Endothelial cell of umbilical vein (primary cell): ENCODE measurements around the gene SMG9. TPM values are rescaled to one million over a fixed set of nuclear protein-coding genes. Genes with fewer than 3 reads are reported as not detected.

Experiments
- BruUV-seq: library from RNA; stranded (reverse); fragments of 400-500 nt; replicated peaks from 2 replicates; lab custom pipeline; 2021; lab: Mats Ljungman, UMichigan
- CTCF ChIA-PET: fragments of 300-600, 350-600 bp; sonication (Branson Sonifier 250); formaldehyde crosslinking; loops from one replicate; lab custom pipeline; 2021; ENCODE audit warnings: antibody characterized with exemption, inconsistent platforms; lab: Charles Lee
- POLR2A ChIA-PET: fragments of 300-600, 350-600 bp; sonication (Branson Sonifier 250); formaldehyde crosslinking; loops from one replicate; lab custom pipeline; 2021; ENCODE audit warnings: antibody characterized with exemption, inconsistent platforms; lab: Charles Lee
- DNase-seq: peaks from one replicate; pipeline ENCODE4 v3.0.0-alpha.2; 2011; ENCODE audit warnings: low read depth, low spot score
- FAIRE-seq: peaks from 2 replicates; lab custom pipeline; 2011; peaks lifted over from hg19 to GRCh38; lab: Jason Lieb, UNC
- H2AFZ ChIP-seq: 2 replicates; pipeline ENCODE4 v1.6.0; 2012; ENCODE audit warnings: low read depth, low read length, control low read depth, inconsistent platforms
- H3K27ac ChIP-seq: 2 replicates; pipeline ENCODE4 v1.5.1; 2011; ENCODE audit warnings: low read depth, mild to moderate bottlenecking, control low read depth, low read length, moderate library complexity; ENCODE audit not compliant: insufficient read depth
- H3K27me3 ChIP-seq, 2 experiments: 2 replicates each; pipeline versions ENCODE4 v1.6.0 to v1.6.1; 2011; ENCODE audit warnings: low read length in 2 of 2, mixed read lengths in 1 of 2; ENCODE audit not compliant: control insufficient read depth in 2 of 2, insufficient read depth in 2 of 2
- H3K36me3 ChIP-seq, 2 experiments: 2 replicates in 1 of 2; 3 replicates in 1 of 2; pipeline ENCODE4 v1.5.1; 2011; ENCODE audit warnings: low read length in 2 of 2, mild to moderate bottlenecking in 1 of 2, moderate library complexity in 1 of 2; ENCODE audit not compliant: control insufficient read depth in 2 of 2, insufficient read depth in 2 of 2; ENCODE audit errors: extremely low read depth in 1 of 2
- H3K4me1 ChIP-seq: 3 replicates; pipeline ENCODE4 v1.5.1; 2011; ENCODE audit warnings: mild to moderate bottlenecking, low read length; ENCODE audit not compliant: control insufficient read depth, insufficient read depth; ENCODE audit errors: extremely low read depth
- H3K4me2 ChIP-seq: 2 replicates; pipeline ENCODE4 v1.6.1; 2011; ENCODE audit warnings: low read length, control low read depth, mixed read lengths; ENCODE audit not compliant: insufficient read depth
- H3K4me3 ChIP-seq, 3 experiments: fragments of 200-600 bp in 1 of 3; sonication (generic), shearing (Covaris generic) in 1 of 3; replicated peaks in 1 of 3; 2 replicates each; pipeline ENCODE4 v1.5.1; 2011 to 2016; ENCODE audit warnings: control low read depth in 3 of 3, low read length in 3 of 3, mild to moderate bottlenecking in 2 of 3, inconsistent platforms in 1 of 3, low read depth in 1 of 3, moderate library complexity in 1 of 3; ENCODE audit not compliant: insufficient read depth in 1 of 3
- H3K79me2 ChIP-seq: 2 replicates; pipeline ENCODE4 v1.6.0; 2012; ENCODE audit warnings: low read length, inconsistent platforms; ENCODE audit not compliant: control insufficient read depth, insufficient read depth
- H3K9ac ChIP-seq: replicated peaks from 2 replicates; pipeline ENCODE3; 2011; ENCODE audit warnings: low read length, control low read depth; ENCODE audit not compliant: insufficient read depth; ENCODE audit errors: extremely low read depth
- H3K9me1 ChIP-seq: replicated peaks from 3 replicates; pipeline ENCODE4 v1.6.0; 2011; ENCODE audit warnings: mild to moderate bottlenecking, low read length; ENCODE audit not compliant: control insufficient read depth, insufficient read depth; ENCODE audit errors: extremely low read depth
- H3K9me3 ChIP-seq: replicated peaks from 2 replicates; pipeline ENCODE4 v1.5.1; 2012; ENCODE audit warnings: low read length, inconsistent platforms; ENCODE audit not compliant: control insufficient read depth, insufficient read depth
- H4K20me1 ChIP-seq: replicated peaks from 2 replicates; pipeline ENCODE3; 2011; ENCODE audit warnings: mild to moderate bottlenecking, low read length; ENCODE audit not compliant: control insufficient read depth, insufficient read depth; ENCODE audit errors: extremely low read depth
- CTCF ChIP-seq, 2 donors: IDR thresholded peaks; 1 replicate in 1 of 2; 2 replicates in 1 of 2; pipeline ENCODE4 v1.5.1; 2011; ENCODE audit warnings: low read length in 2 of 2, mild to moderate bottlenecking in 2 of 2, moderate library complexity in 2 of 2, control low read depth in 1 of 2, inconsistent platforms in 1 of 2, low read depth in 1 of 2; ENCODE audit not compliant: insufficient read depth in 1 of 2; ENCODE audit errors: extremely low read depth in 1 of 2
- EZH2 ChIP-seq: IDR thresholded peaks from 2 replicates; pipeline ENCODE4 v1.6.1; 2012; ENCODE audit warnings: borderline replicate concordance, low read depth, mild to moderate bottlenecking, moderate library complexity, low read length, inconsistent platforms; ENCODE audit not compliant: severe bottlenecking
- FOS ChIP-seq: IDR thresholded peaks from 2 replicates; pipeline ENCODE4 v1.6.1; 2011; ENCODE audit warnings: mild to moderate bottlenecking, low read length, moderate library complexity, borderline replicate concordance; ENCODE audit not compliant: insufficient read depth
- GATA2 ChIP-seq: IDR thresholded peaks from 2 replicates; pipeline ENCODE4 v1.7.0; 2011; ENCODE audit warnings: low read depth, mild to moderate bottlenecking, moderate library complexity, mixed read lengths, low read length; ENCODE audit not compliant: insufficient read length, insufficient read depth
- JUN ChIP-seq: IDR thresholded peaks from 2 replicates; pipeline ENCODE4 v1.6.1; 2011; ENCODE audit warnings: borderline replicate concordance, low read depth; ENCODE audit not compliant: insufficient read length, insufficient read depth
- MAX ChIP-seq: IDR thresholded peaks from 2 replicates; pipeline ENCODE4 v1.6.1; 2011; ENCODE audit not compliant: insufficient read depth, insufficient read length
- MYC ChIP-seq: IDR thresholded peaks from one replicate; pipeline ENCODE4 v1.6.1; 2011; ENCODE audit warnings: mild to moderate bottlenecking, low read depth, low read length
- POLR2A ChIP-seq: IDR thresholded peaks from 2 replicates; pipeline ENCODE4 v1.6.1; 2012; ENCODE audit warnings: low read depth, mild to moderate bottlenecking, control low read depth, low read length
- POLR2AphosphoS5 ChIP-seq: IDR thresholded peaks from 2 replicates; pipeline ENCODE4 v1.6.1; 2012; ENCODE audit warnings: low read depth, mild to moderate bottlenecking, control low read depth, low read length, moderate library complexity; ENCODE audit not compliant: insufficient read depth
- dilution Hi-C: fragments of 300-500 bp; cut with MboI; formaldehyde crosslinking; loops from one replicate; pipeline ENCODE4 v1.15.0; 2019; ENCODE audit warnings: low sequenced_read_pairs; ENCODE audit not compliant: extremely low pct_ligation_motif_present
- intact Hi-C: fragments of 100-400 bp; cut with micrococcal nuclease; formaldehyde crosslinking; loops from one replicate; pipeline ENCODE4 v1.10.0; 2022
- polyA plus RNA-seq, 4 experiments: library from polyadenylated mRNA; depleted of rRNA in 3 of 4; stranded (reverse) in 3 of 4; unstranded in 1 of 4; fragments of >200 nt; gene quantifications; 2 replicates each; pipeline versions ENCODE4 v1.2.1 to v1.2.3, GENCODE V29; 2011 to 2012; ENCODE audit warnings: missing spikeins in 1 of 4
- total RNA-seq: library from RNA; stranded (reverse); gene quantifications from 2 replicates; pipeline ENCODE4 v1.2.3, GENCODE V29; 2021

The SMG9 gene
- total and polyA plus RNA-seq, 2 donors (not counting 3 experiments of a cell fraction or from before 2014, with no cell fraction given): 25.5 to 45.0 TPM

GRCh38 chr19:43735013-43735412 lies 19.7 kb downstream of the SMG9 start:
- H3K27me3 ChIP-seq: no peaks in the 10 kb centered on the region
- TF ChIP-seq POLR2AphosphoS5 (no peak), MAX (no peak), FOS (no peak), GATA2 (no peak), CTCF (IDR thresholded peaks at IDR 0.05; ENCODE audit: extremely low read depth in 1 of 2, insufficient read depth in 1 of 2, low read depth in 1 of 2, low read length in 2 of 2) (no peak), POLR2A (no peak), JUN (no peak), MYC (no peak), EZH2 (no peak)
- no peak overlapping the region for H3K4me2 ChIP-seq
- no peaks in the 10 kb centered on the region for H3K9me1 ChIP-seq
- POLR2A ChIA-PET: no interaction called here
- FAIRE-seq (no peak), DNase-seq (no peak)
- intact Hi-C loops (loop anchor here (5.0 kb wide), 1 partner anchor 68 kb away; no protein-coding TSS in a partner anchor), dilution Hi-C loops (no loop called here)
- H3K27ac ChIP-seq: no peak overlapping the region
- no peaks in the 10 kb centered on the region for H3K79me2 ChIP-seq
- CTCF ChIA-PET: interaction anchor here (1.1 to 2.1 kb wide), 3 partner anchors 10 to 75 kb away, joined by 3 to 11 read pairs (median 8); no protein-coding TSS in a partner anchor
- H3K9ac ChIP-seq: no peak overlapping the region
- no peaks in the 10 kb centered on the region for H3K9me3 ChIP-seq
- H4K20me1 ChIP-seq: no peaks in the 10 kb centered on the region
- H3K4me3 ChIP-seq: no peak overlapping the region
- peaks cover 3% of the 10 kb centered on the region for H3K4me1 ChIP-seq
- H2AFZ ChIP-seq: no peak overlapping the region
- BruUV-seq: no TSS peak
- H3K36me3 ChIP-seq: peaks cover 20 to 47% of the 10 kb centered on the region in 2 experiments
